ENCODE results near the gene HEATR9. TPM values are rescaled to one million over a fixed set of nuclear protein-coding genes. Genes with fewer than 3 reads are reported as not detected.

HEATR9 gene
- total RNA-seq, 1 donor from 2014 or later: not detected

GRCh38 chr17:35807371-35808144 is 61.1 kb downstream of the HEATR9 start:
- no peak for DNase-seq (ENCODE audit: low spot score, unreplicated experiment)
- peaks cover 11% of the 10 kb centered on the region for H3K27me3 Mint-ChIP-seq
- no peak overlapping the region for H3K27ac Mint-ChIP-seq
- H3K9me3 Mint-ChIP-seq (ENCODE audit: low read depth): no peaks in the 10 kb centered on the region
- no peaks in the 10 kb centered on the region for H3K36me3 Mint-ChIP-seq (ENCODE audit: insufficient read depth)
- no peak for TF ChIP-seq CTCF (IDR thresholded peaks at IDR 0.05; ENCODE audit: unreplicated experiment)
- H3K4me1 Mint-ChIP-seq (ENCODE audit: low read depth): peaks cover 9% of the 10 kb centered on the region
- peak overlapping the region; percentile 11 for H3K4me3 Mint-ChIP-seq (ENCODE audit: low read depth)

Other genes starting within 250 kb of the HEATR9 start
- gene RASL10B, start 137.3 kb downstream of the HEATR9 start, total RNA-seq: 13.7 and 13.9 TPM in 2 replicates
- 0.10 and 0.11 TPM in 2 replicates for gene GAS2L2, start 115.7 kb downstream of the HEATR9 start, total RNA-seq
- gene C17orf50, start 108.0 kb downstream of the HEATR9 start, total RNA-seq: not detected in 2 replicates
- gene MMP28, start 73.2 kb downstream of the HEATR9 start, total RNA-seq: 0.53 TPM in 1 of 2 replicates, not detected in the other
- 282 and 287 TPM in 2 replicates for gene TAF15, start 59.4 kb downstream of the HEATR9 start, total RNA-seq
- not detected in 2 replicates for gene CCL5, start 11.5 kb upstream of the HEATR9 start, total RNA-seq
- gene RDM1, start 61.9 kb upstream of the HEATR9 start, total RNA-seq: 4.2 and 4.8 TPM in 2 replicates
- not detected in 2 replicates for gene LYZL6, start 74.8 kb upstream of the HEATR9 start, total RNA-seq
- gene CCL16, start 112.6 kb upstream of the HEATR9 start, total RNA-seq: not detected in 2 replicates
- gene CCL14, start 117.8 kb upstream of the HEATR9 start, total RNA-seq: not detected in 2 replicates
- 0.29 TPM in 1 of 2 replicates, not detected in the other for gene CCL15, start 132.7 kb upstream of the HEATR9 start, total RNA-seq
- not detected in 2 replicates for gene CCL23, start 149.1 kb upstream of the HEATR9 start, total RNA-seq
- gene CCL18, start 195.4 kb upstream of the HEATR9 start, total RNA-seq: not detected in 2 replicates
- gene CCL3, start 221.3 kb upstream of the HEATR9 start, total RNA-seq: not detected in 2 replicates
- gene CCL4, start 234.9 kb upstream of the HEATR9 start, total RNA-seq: not detected in 2 replicates